HEK293T (cell line): ENCODE results near the gene M1AP.

ENCODE experiments used
- BHLHE40 ChIP-seq: fragments of 450-650 bp; IDR thresholded peaks from 2 replicates; pipeline ENCODE4 v1.6.1; 2016; ENCODE audit warnings: mild to moderate bottlenecking, moderate library complexity, borderline replicate concordance
- CTBP1 ChIP-seq: fragments of 450-650 bp; IDR thresholded peaks from 2 replicates; pipeline ENCODE4 v1.6.1; 2016; ENCODE audit warnings: borderline replicate concordance
- ELF4 ChIP-seq: fragments of 450-650 bp; IDR thresholded peaks from 2 replicates; pipeline ENCODE4 v1.6.1; 2017; ENCODE audit warnings: antibody characterized with exemption
- FOXA1 ChIP-seq: fragments of 450-650 bp; IDR thresholded peaks from 2 replicates; pipeline ENCODE4 v1.6.1; 2016; ENCODE audit warnings: mild to moderate bottlenecking
- FOXK2 ChIP-seq: fragments of 450-650 bp; IDR thresholded peaks from 2 replicates; pipeline ENCODE4 v1.6.1; 2016; ENCODE audit warnings: mild to moderate bottlenecking
- FOXM1 ChIP-seq: fragments of 450-650 bp; IDR thresholded peaks from 2 replicates; pipeline ENCODE4 v1.6.1; 2017; ENCODE audit warnings: mild to moderate bottlenecking, borderline replicate concordance
- LEF1 ChIP-seq: fragments of 450-650 bp; IDR thresholded peaks from 2 replicates; pipeline ENCODE4 v1.6.1; 2017; ENCODE audit warnings: mild to moderate bottlenecking, borderline replicate concordance
- NFRKB ChIP-seq: fragments of 450-650 bp; IDR thresholded peaks from 2 replicates; pipeline ENCODE4 v1.6.1; 2016; ENCODE audit warnings: mild to moderate bottlenecking, moderate library complexity
- PKNOX1 ChIP-seq: fragments of 450-650 bp; IDR thresholded peaks from 2 replicates; pipeline ENCODE4 v1.6.1; 2016
- SP1 ChIP-seq: fragments of 450-650 bp; IDR thresholded peaks from 2 replicates; pipeline ENCODE4 v1.6.1; 2017
- SUZ12 ChIP-seq: fragments of 450-650 bp; IDR thresholded peaks from 2 replicates; pipeline ENCODE4 v1.6.1; 2016; ENCODE audit warnings: mild to moderate bottlenecking
- ZNF384 ChIP-seq: fragments of 450-650 bp; IDR thresholded peaks from 2 replicates; pipeline ENCODE4 v1.6.1; 2016

DNA sequence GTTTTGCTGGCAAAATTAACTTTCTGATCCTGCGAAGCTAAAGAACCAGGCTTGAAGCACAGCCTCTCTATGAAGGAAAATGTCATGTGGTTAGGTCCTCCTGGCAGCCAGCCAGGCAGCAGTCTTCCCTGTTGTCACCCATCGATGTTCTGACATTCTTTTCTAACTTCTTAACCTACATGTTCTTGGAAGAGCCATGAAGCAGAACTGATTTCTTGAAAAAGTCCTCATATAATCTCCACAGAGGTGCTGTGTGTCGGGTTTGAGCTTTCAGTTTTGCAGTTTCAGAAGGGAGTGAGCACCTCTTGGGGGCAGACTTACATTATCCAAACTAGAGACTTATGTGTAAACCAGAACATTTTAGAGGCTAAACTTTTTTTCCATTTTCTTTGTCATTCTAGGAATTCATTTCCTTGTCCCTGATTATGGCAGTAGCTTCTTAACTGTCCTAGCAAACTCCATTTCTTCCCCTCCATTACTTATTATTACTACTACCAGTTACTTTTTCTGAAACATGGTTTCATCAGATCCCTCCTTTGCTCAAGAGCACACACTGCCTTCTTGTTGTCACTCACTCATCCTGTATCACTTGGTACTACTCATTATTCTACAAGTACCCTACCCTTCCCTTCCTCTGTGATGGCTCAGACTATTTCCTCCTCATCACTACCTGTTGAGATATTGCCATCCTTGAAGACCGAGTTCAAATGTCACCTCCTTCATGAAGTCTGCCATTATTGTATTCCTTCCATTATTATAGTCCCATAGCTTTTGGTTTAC, 62.5 kb downstream of the M1AP start:
- TF ChIP-seq NFRKB (no peak), FOXA1 (no peak), ZNF384 (no peak), ELF4 (no peak), FOXK2 (no peak), BHLHE40 (no peak), SP1 (no peak), SUZ12 (no peak), PKNOX1 (no peak), CTBP1 (no peak), FOXM1 (no peak), LEF1 (no peak)
